ENCODE data around the gene TMEM260.

DNA sequence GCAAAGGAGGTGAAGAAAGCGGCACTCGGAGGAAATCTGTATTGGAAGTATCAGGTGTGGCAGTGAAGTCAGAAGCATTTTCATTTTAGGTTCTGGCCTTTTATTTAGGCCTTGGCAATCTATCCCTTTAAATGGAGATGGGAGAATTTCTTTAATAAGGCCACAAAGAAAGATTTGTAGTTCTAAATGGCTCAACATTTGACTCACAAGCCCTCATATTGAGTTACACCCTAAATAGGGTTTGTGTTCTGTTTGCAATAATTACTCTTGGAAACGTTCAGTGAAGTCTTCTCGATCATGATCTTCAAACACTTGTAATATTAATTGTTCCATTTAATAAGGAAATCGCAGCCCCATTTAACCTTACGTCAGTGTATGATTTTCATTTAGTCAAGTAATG is 25.3 kb upstream of the TMEM260 start:
- TF ChIP-seq POLR2AphosphoS5 (IDR thresholded peaks at IDR 0.05; ENCODE audit: low read depth, low read length) (no peak), FOXP2 (optimal IDR thresholded peaks at IDR 0.05; ENCODE audit: borderline replicate concordance, extremely low read depth, extremely low read length, insufficient read depth) (no peak), SIN3A (IDR thresholded peaks at IDR 0.05; ENCODE audit: borderline replicate concordance, insufficient read depth, low read length) (no peak), TAF1 (IDR thresholded peaks at IDR 0.05; ENCODE audit: borderline replicate concordance, insufficient read depth, low read length) (no peak)
- TF ChIP-seq, protein P1, sequence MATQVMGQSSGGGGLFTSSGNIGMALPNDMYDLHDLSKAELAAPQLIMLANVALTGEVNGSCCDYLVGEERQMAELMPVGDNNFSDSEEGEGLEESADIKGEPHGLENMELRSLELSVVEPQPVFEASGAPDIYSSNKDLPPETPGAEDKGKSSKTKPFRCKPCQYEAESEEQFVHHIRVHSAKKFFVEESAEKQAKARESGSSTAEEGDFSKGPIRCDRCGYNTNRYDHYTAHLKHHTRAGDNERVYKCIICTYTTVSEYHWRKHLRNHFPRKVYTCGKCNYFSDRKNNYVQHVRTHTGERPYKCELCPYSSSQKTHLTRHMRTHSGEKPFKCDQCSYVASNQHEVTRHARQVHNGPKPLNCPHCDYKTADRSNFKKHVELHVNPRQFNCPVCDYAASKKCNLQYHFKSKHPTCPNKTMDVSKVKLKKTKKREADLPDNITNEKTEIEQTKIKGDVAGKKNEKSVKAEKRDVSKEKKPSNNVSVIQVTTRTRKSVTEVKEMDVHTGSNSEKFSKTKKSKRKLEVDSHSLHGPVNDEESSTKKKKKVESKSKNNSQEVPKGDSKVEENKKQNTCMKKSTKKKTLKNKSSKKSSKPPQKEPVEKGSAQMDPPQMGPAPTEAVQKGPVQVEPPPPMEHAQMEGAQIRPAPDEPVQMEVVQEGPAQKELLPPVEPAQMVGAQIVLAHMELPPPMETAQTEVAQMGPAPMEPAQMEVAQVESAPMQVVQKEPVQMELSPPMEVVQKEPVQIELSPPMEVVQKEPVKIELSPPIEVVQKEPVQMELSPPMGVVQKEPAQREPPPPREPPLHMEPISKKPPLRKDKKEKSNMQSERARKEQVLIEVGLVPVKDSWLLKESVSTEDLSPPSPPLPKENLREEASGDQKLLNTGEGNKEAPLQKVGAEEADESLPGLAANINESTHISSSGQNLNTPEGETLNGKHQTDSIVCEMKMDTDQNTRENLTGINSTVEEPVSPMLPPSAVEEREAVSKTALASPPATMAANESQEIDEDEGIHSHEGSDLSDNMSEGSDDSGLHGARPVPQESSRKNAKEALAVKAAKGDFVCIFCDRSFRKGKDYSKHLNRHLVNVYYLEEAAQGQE (IDR thresholded peaks at IDR 0.05; ENCODE audit: insufficient read depth in 1 of 2, low read depth in 2 of 2, low read length in 2 of 2), result no peak
